Ishikawa (cell line): Measurements from ENCODE around the gene CYP11A1.

Experiments used
- TEAD4 ChIP-seq: IDR thresholded peaks from 2 replicates; pipeline ENCODE4 v1.6.1; 2012
- ZBTB7A ChIP-seq: IDR thresholded peaks from 2 replicates; pipeline ENCODE4 v1.6.1; 2012; ENCODE audit warnings: low read depth
- TF ChIP-seq, protein P1 (sequence below): IDR thresholded peaks from 2 replicates; pipeline ENCODE4 v1.6.1; 2012
- TF ChIP-seq, protein P2 (sequence below): IDR thresholded peaks from 2 replicates; pipeline ENCODE4 v1.6.1; 2012; ENCODE audit warnings: low read depth, mild to moderate bottlenecking
- TF ChIP-seq, protein P3 (sequence below): IDR thresholded peaks from 2 replicates; pipeline ENCODE4 v1.6.1; 2012

DNA sequence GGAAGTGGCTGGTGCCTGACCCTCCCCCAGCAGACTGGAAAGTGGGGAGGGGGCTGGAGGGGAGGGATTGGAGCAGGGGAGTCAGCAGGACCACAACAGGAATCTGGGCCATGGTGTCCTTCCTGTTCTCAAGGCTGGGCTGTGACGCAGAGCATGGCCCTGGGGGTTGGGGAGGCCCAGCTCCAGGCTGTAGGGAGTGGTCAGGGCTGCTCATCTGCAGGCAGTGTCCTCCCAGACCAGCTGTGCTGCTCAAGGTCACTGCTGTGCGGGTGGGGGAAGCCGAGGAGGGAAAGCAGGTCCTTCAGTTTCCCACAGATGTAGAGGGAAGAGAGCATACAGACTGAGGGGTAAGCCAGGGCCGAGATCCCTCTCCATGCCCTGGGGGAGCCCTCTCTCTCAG lies 40.7 kb downstream of the CYP11A1 start:
- TF ChIP-seq ZBTB7A (no peak), TEAD4 (no peak)
- TF ChIP-seq, protein P1, sequence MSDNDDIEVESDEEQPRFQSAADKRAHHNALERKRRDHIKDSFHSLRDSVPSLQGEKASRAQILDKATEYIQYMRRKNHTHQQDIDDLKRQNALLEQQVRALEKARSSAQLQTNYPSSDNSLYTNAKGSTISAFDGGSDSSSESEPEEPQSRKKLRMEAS = no peak
- TF ChIP-seq, protein P2, sequence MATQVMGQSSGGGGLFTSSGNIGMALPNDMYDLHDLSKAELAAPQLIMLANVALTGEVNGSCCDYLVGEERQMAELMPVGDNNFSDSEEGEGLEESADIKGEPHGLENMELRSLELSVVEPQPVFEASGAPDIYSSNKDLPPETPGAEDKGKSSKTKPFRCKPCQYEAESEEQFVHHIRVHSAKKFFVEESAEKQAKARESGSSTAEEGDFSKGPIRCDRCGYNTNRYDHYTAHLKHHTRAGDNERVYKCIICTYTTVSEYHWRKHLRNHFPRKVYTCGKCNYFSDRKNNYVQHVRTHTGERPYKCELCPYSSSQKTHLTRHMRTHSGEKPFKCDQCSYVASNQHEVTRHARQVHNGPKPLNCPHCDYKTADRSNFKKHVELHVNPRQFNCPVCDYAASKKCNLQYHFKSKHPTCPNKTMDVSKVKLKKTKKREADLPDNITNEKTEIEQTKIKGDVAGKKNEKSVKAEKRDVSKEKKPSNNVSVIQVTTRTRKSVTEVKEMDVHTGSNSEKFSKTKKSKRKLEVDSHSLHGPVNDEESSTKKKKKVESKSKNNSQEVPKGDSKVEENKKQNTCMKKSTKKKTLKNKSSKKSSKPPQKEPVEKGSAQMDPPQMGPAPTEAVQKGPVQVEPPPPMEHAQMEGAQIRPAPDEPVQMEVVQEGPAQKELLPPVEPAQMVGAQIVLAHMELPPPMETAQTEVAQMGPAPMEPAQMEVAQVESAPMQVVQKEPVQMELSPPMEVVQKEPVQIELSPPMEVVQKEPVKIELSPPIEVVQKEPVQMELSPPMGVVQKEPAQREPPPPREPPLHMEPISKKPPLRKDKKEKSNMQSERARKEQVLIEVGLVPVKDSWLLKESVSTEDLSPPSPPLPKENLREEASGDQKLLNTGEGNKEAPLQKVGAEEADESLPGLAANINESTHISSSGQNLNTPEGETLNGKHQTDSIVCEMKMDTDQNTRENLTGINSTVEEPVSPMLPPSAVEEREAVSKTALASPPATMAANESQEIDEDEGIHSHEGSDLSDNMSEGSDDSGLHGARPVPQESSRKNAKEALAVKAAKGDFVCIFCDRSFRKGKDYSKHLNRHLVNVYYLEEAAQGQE = no peak
- TF ChIP-seq, protein P3, sequence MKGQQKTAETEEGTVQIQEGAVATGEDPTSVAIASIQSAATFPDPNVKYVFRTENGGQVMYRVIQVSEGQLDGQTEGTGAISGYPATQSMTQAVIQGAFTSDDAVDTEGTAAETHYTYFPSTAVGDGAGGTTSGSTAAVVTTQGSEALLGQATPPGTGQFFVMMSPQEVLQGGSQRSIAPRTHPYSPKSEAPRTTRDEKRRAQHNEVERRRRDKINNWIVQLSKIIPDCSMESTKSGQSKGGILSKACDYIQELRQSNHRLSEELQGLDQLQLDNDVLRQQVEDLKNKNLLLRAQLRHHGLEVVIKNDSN = no peak
